AG04450 (cell line): Measurements from ENCODE around the gene TXN. TPM values are rescaled to one million over a fixed set of nuclear protein-coding genes. Genes with fewer than 3 reads are reported as not detected.

Experiments used
- CTCF ChIA-PET: fragments of 300-600, 350-600 bp; formaldehyde crosslinking; extraction: SDS; loops from one replicate; lab custom pipeline; 2022; ENCODE audit warnings: antibody characterized with exemption, inconsistent platforms; lab: Charles Lee
- POLR2A ChIA-PET: fragments of 350-600 bp; formaldehyde crosslinking; extraction: SDS; loops from one replicate; lab custom pipeline; 2021; ENCODE audit warnings: antibody characterized with exemption, inconsistent platforms; lab: Yijun Ruan, JAX
- DNase-seq: peaks from one replicate; pipeline ENCODE4 v3.0.0-alpha.2; 2011; ENCODE audit warnings: low read depth, low spot score
- H3K27ac ChIP-seq: one replicate; pipeline ENCODE4 v1.5.1; 2012; ENCODE audit warnings: low read depth, low read length, control low read depth
- H3K27me3 ChIP-seq: one replicate; pipeline ENCODE4 v1.6.0; 2012; ENCODE audit warnings: low read length; ENCODE audit not compliant: control insufficient read depth, insufficient read depth
- H3K4me3 ChIP-seq: 2 replicates; pipeline ENCODE4 v1.5.1; 2011; ENCODE audit warnings: mild to moderate bottlenecking, low read depth, low read length, control low read depth
- H3K9me3 ChIP-seq: 2 replicates; pipeline ENCODE4 v1.5.1; 2012; ENCODE audit warnings: low read length; ENCODE audit not compliant: control insufficient read depth, insufficient read depth
- polyA plus RNA-seq: library from polyadenylated mRNA; depleted of rRNA; stranded (reverse); fragments of >200 nt; gene quantifications from 2 replicates; pipeline ENCODE4 v1.2.3, GENCODE V29; 2011
- TF ChIP-seq, protein P1 (sequence below): IDR thresholded peaks from 2 replicates; pipeline ENCODE4 v1.5.1; 2011; ENCODE audit warnings: low read depth, low read length, control low read depth, inconsistent platforms

Gene TXN
- polyA plus RNA-seq, 1 experiment = 630 TPM

DNA sequence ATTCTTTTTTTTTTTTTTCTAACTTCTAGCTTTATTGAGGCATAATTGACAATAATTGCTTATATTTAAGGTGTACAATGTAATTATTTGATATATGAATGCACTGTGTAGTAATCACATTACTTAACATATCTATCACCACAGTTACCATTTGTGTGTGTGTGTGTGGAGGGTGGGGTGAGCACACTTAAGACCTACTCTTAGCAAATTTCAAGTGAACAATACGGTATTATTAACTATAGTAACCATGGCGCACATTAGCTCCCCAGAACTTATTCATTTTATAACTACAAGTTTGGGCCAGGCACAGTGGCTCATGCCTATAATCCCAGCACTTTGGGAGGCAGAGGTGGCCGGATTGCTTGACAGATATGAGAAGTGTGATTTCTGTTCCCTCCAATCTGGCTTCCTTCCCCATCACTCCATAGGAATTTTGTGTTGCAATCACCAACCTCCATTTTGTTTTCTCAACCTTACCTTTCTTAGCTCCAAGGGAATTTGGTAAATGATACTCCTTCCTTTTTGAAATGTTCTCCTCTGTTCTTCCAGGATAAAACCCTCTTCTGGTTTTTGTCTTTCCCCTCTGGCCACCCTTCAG, 14.9 kb downstream of the TXN start:
- no peaks in the 10 kb centered on the region for H3K9me3 ChIP-seq
- H3K27ac ChIP-seq = no peak overlapping the region
- no peak for DNase-seq
- CTCF ChIA-PET = no interaction called here
- H3K4me3 ChIP-seq = no peak overlapping the region
- no peaks in the 10 kb centered on the region for H3K27me3 ChIP-seq
- TF ChIP-seq, protein P1, sequence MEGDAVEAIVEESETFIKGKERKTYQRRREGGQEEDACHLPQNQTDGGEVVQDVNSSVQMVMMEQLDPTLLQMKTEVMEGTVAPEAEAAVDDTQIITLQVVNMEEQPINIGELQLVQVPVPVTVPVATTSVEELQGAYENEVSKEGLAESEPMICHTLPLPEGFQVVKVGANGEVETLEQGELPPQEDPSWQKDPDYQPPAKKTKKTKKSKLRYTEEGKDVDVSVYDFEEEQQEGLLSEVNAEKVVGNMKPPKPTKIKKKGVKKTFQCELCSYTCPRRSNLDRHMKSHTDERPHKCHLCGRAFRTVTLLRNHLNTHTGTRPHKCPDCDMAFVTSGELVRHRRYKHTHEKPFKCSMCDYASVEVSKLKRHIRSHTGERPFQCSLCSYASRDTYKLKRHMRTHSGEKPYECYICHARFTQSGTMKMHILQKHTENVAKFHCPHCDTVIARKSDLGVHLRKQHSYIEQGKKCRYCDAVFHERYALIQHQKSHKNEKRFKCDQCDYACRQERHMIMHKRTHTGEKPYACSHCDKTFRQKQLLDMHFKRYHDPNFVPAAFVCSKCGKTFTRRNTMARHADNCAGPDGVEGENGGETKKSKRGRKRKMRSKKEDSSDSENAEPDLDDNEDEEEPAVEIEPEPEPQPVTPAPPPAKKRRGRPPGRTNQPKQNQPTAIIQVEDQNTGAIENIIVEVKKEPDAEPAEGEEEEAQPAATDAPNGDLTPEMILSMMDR = no peak
- POLR2A ChIA-PET = interaction anchor here (0.6 to 1.4 kb wide), 4 partner anchors 13 to 59 kb away, joined by 3 to 6 read pairs (median 4); partner anchors contain the start of gene TXN

DNA sequence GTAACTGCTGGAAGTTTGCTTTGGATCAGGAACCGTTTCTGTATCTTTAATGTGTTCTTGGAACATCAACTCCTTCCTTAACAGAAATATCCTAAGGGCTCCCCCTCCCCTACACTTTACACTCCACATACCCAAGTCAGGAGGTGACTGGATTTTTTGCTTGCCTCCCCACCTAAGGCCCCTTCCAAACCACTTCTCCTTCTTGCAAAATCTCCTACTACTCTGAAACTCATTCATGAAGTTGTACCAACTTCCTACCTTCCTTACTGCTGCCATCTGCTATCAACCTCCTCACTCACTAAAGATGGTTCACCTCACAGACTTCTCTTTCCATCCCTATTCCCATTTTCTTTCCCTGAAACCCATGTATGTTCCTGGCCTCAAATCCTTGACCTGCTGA, 16.1 kb downstream of the TXN start:
- CTCF ChIA-PET = no interaction called here
- Histone ChIP-seq H3K27me3 (no peaks in the 10 kb centered on the region), H3K9me3 (peaks cover 4% of the 10 kb centered on the region; the same call in 1 of the 2 replicates), H3K27ac (no peak overlapping the region), H3K4me3 (no peak overlapping the region)
- no peak for DNase-seq
- TF ChIP-seq, protein P1 = no peak
- POLR2A ChIA-PET = interaction anchor here (0.7 kb wide), 1 partner anchor 360 kb away, joined by 4 read pairs; no protein-coding TSS in a partner anchor

DNA sequence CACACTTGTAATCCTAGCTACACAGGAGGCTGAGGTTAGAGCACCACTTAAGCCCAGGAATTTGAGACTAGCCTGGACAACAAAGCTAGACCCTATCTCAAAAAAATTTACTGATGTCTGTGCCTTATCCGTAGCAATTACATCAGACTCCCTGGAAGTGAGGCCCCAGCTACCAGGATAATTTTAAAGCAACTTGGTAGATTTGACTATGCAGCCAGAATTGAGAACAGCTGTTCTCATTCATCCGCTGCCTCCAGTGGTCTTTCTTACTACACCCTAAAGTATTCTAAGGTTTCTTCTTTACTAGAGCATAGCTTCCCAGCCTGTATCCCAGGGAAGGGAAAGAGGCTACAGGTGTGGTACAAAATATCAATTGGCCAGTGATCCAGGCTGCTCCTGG, 28.0 kb downstream of the TXN start:
- Histone ChIP-seq H3K9me3 (no peaks in the 10 kb centered on the region), H3K27ac (no peak overlapping the region), H3K4me3 (no peak overlapping the region), H3K27me3 (no peaks in the 10 kb centered on the region)
- ChIA-PET CTCF (interaction anchor here (1.0 kb wide), 1 partner anchor 45 kb away, joined by 3 read pairs; no protein-coding TSS in a partner anchor), POLR2A (interaction anchor here (1.0 kb wide), 1 partner anchor 13 kb away, joined by 5 read pairs; no protein-coding TSS in a partner anchor)
- TF ChIP-seq, protein P1 = no peak
- no peak for DNase-seq

GRCh38 chr9:110224583-110224982, 31.7 kb downstream of the TXN start:
- no peak overlapping the region for H3K27ac ChIP-seq
- ChIA-PET POLR2A (no interaction called here), CTCF (no interaction called here)
- DNase-seq = no peak
- H3K27me3 ChIP-seq = no peaks in the 10 kb centered on the region
- H3K9me3 ChIP-seq = no peaks in the 10 kb centered on the region
- TF ChIP-seq, protein P1 = no peak
- H3K4me3 ChIP-seq = no peak overlapping the region

GRCh38 chr9:110220809-110221208, 35.5 kb downstream of the TXN start:
- Histone ChIP-seq H3K27me3 (no peaks in the 10 kb centered on the region), H3K27ac (no peak overlapping the region), H3K4me3 (no peak overlapping the region), H3K9me3 (no peaks in the 10 kb centered on the region)
- no peak for DNase-seq
- ChIA-PET POLR2A (no interaction called here), CTCF (interaction anchor here (0.6 to 8.4 kb wide), 5 partner anchors 17 to 1059 kb away, joined by 3 to 116 read pairs (median 6); no protein-coding TSS in a partner anchor)
- TF ChIP-seq, protein P1 = no peak
